Measurements from ENCODE around the gene DNAJC1. TPM values are rescaled to one million over a fixed set of nuclear protein-coding genes. Genes with fewer than 3 reads are reported as not detected.

Gene DNAJC1
- total and polyA plus RNA-seq, 4 donors = 21.2 to 48.1 (median 32.5) TPM

- WGBS = 76% methylated on average over 6 of the region's 6 CpGs
- Histone ChIP-seq H3K36me3 (ENCODE audit: control insufficient read depth in 4 of 4, insufficient read depth in 3 of 4, low read depth in 1 of 4, low read length in 3 of 4) (no peaks in the 10 kb centered on the region), H3K27ac (ENCODE audit: low read depth in 1 of 2, low read length in 2 of 2) (no peak overlapping the region), H3K9ac (ENCODE audit: low read depth in 1 of 2, low read length in 2 of 2) (no peak overlapping the region), H3K4me3 (ENCODE audit: low read depth in 1 of 3, low read length in 3 of 3) (no peak overlapping the region), H3K9me3 (ENCODE audit: control insufficient read depth in 4 of 4, low read length in 3 of 4) (no peaks in the 10 kb centered on the region), H3K4me1 (ENCODE audit: control insufficient read depth in 4 of 4, insufficient read depth in 4 of 4, low read length in 3 of 4) (no peaks in the 10 kb centered on the region), H3K27me3 (ENCODE audit: control insufficient read depth in 4 of 4, insufficient read depth in 4 of 4, low read length in 3 of 4) (peaks cover 0 to 3% (median 0%) of the 10 kb centered on the region in 4 donors)
- TF ChIP-seq SP1 (IDR thresholded peaks at IDR 0.05) = no peak
- no peak for TF ChIP-seq FOXA2 (IDR thresholded peaks at IDR 0.05)
- no peak for TF ChIP-seq ZBTB33 (IDR thresholded peaks at IDR 0.05)
- TF ChIP-seq YY1 (IDR thresholded peaks at IDR 0.05) = no peak
- TF ChIP-seq HNF4G (IDR thresholded peaks at IDR 0.05) = no peak
- TF ChIP-seq HNF4A (conservative IDR thresholded peaks at IDR 0.05) = no peak
- no peak for TF ChIP-seq MAX (IDR thresholded peaks at IDR 0.05)
- no peak for TF ChIP-seq TAF1 (conservative IDR thresholded peaks at IDR 0.05)
- no peak for TF ChIP-seq ATF3 (IDR thresholded peaks at IDR 0.05)
- TF ChIP-seq JUND (IDR thresholded peaks at IDR 0.05) = no peak
- TF ChIP-seq RAD21 (IDR thresholded peaks at IDR 0.05) = no peak
- TF ChIP-seq RXRA (IDR thresholded peaks at IDR 0.05) = no peak
- no peak for TF ChIP-seq REST (IDR thresholded peaks at IDR 0.05)
- TF ChIP-seq GABPA (IDR thresholded peaks at IDR 0.05 in 1 of 2, conservative IDR thresholded peaks at IDR 0.05 in 1 of 2) = no peak
- TF ChIP-seq CTCF (IDR thresholded peaks at IDR 0.05; ENCODE audit: low read depth, low read length, missing input control) = no peak
- TF ChIP-seq EGR1 (IDR thresholded peaks at IDR 0.05; ENCODE audit: low read depth in 2 of 2) = no peak
- TF ChIP-seq NR2F2 (IDR thresholded peaks at IDR 0.05) = no peak
- no peak for TF ChIP-seq FOXA1 (IDR thresholded peaks at IDR 0.05)
- no peak for DNase-seq (ENCODE audit: low spot score)
Observed at GRCh38 chr10:22043327-22043633, 39.8 kb upstream of the DNAJC1 start.

Data from liver (tissue), 9 donors.